Keratinocyte (primary cell): ENCODE data around the gene KRTAP9-1. TPM values are rescaled to one million over a fixed set of nuclear protein-coding genes. Genes with fewer than 3 reads are reported as not detected.

Source experiments
- DNase-seq: peaks from one replicate; pipeline ENCODE4 v3.0.0-alpha.2; 2011; ENCODE audit warnings: low read depth, missing footprints, low spot score
- FAIRE-seq: peaks from 2 replicates; lab custom pipeline; 2011; peaks lifted over from hg19 to GRCh38; lab: Jason Lieb, UNC
- H2AFZ ChIP-seq: 2 replicates; pipeline ENCODE4 v1.6.0; 2012; ENCODE audit warnings: low read length, control low read depth, inconsistent platforms; ENCODE audit not compliant: control insufficient read depth
- H3K27ac ChIP-seq: 2 replicates; pipeline ENCODE4 v1.5.1; 2011; ENCODE audit warnings: low read length; ENCODE audit not compliant: control insufficient read depth, insufficient read depth
- H3K27me3 ChIP-seq: 3 replicates; pipeline ENCODE4 v1.6.0; 2011; ENCODE audit warnings: low read length; ENCODE audit not compliant: control insufficient read depth, insufficient read depth; ENCODE audit errors: extremely low read depth
- H3K36me3 ChIP-seq, 2 experiments: 2 replicates in 1 of 2; 3 replicates in 1 of 2; pipeline ENCODE4 v1.5.1; 2011; ENCODE audit warnings: low read length in 2 of 2, mild to moderate bottlenecking in 1 of 2; ENCODE audit not compliant: control insufficient read depth in 2 of 2, insufficient read depth in 2 of 2; ENCODE audit errors: extremely low read depth in 1 of 2
- H3K4me1 ChIP-seq: 3 replicates; pipeline ENCODE4 v1.5.1; 2011; ENCODE audit warnings: low read length; ENCODE audit not compliant: control insufficient read depth, insufficient read depth; ENCODE audit errors: extremely low read depth
- H3K4me2 ChIP-seq: 3 replicates; pipeline ENCODE4 v1.6.0; 2011; ENCODE audit warnings: low read depth, low read length; ENCODE audit not compliant: control insufficient read depth, insufficient read depth; ENCODE audit errors: extremely low read depth
- H3K4me3 ChIP-seq, 3 experiments: fragments of 200-600 bp in 1 of 3; sonication (generic) in 1 of 3; 2 replicates in 2 of 3; 3 replicates in 1 of 3; pipeline ENCODE4 v1.5.1; 2011 to 2016; ENCODE audit warnings: low read length in 3 of 3, mild to moderate bottlenecking in 3 of 3, control low read depth in 2 of 3, inconsistent platforms in 1 of 3, low read depth in 1 of 3, mixed read lengths in 1 of 3, mixed run types in 1 of 3, moderate library complexity in 1 of 3; ENCODE audit not compliant: control insufficient read depth in 2 of 3, insufficient read depth in 2 of 3; ENCODE audit errors: extremely low read depth in 1 of 3
- H3K79me2 ChIP-seq: 2 replicates; pipeline ENCODE4 v1.6.0; 2012; ENCODE audit warnings: low read length; ENCODE audit not compliant: control insufficient read depth, insufficient read depth
- H3K9ac ChIP-seq: 3 replicates; pipeline ENCODE4 v1.6.0; 2011; ENCODE audit warnings: low read length; ENCODE audit not compliant: control insufficient read depth, insufficient read depth; ENCODE audit errors: extremely low read depth
- H3K9me1 ChIP-seq: 3 replicates; pipeline ENCODE4 v1.6.0; 2011; ENCODE audit warnings: low read length; ENCODE audit not compliant: control insufficient read depth, insufficient read depth; ENCODE audit errors: extremely low read depth
- H3K9me3 ChIP-seq: 2 replicates; pipeline ENCODE4 v1.5.1; 2012; ENCODE audit warnings: low read depth, low read length; ENCODE audit not compliant: control insufficient read depth
- H4K20me1 ChIP-seq: 3 replicates; pipeline ENCODE4 v1.6.0; 2011; ENCODE audit warnings: low read length; ENCODE audit not compliant: control insufficient read depth, insufficient read depth; ENCODE audit errors: extremely low read depth
- EZH2 ChIP-seq: IDR thresholded peaks from one replicate; pipeline ENCODE4 v1.6.1; 2012; ENCODE audit warnings: inconsistent platforms, mild to moderate bottlenecking, low read length, moderate library complexity
- dilution Hi-C: fragments of 300-500 bp; cut with MboI; formaldehyde crosslinking; loops from one replicate; pipeline ENCODE4 v1.7.0; 2020; ENCODE audit warnings: low sequenced_read_pairs; ENCODE audit not compliant: extremely low pct_ligation_motif_present
- polyA plus RNA-seq, 5 experiments: library from polyadenylated mRNA; depleted of rRNA in 3 of 5; stranded (reverse) in 3 of 5; stranded (forward) in 1 of 5; unstranded in 1 of 5; fragments of >200 nt; gene quantifications; 1 replicate in 1 of 5; 2 replicates in 3 of 5; 3 replicates in 1 of 5; pipeline versions ENCODE4 v1.2.1 to v1.2.3, GENCODE V29; 2011 to 2012; ENCODE audit warnings: missing spikeins in 2 of 5, low read depth in 1 of 5, low replicate concordance in 1 of 5
- TF ChIP-seq, protein P1 (sequence below), 3 experiments: IDR thresholded peaks in 1 of 3; conservative IDR thresholded peaks in 1 of 3; optimal IDR thresholded peaks in 1 of 3; 2 replicates in 2 of 3; 3 replicates in 1 of 3; pipeline versions ENCODE3 to v1.5.1; 2011; ENCODE audit warnings: low read length in 3 of 3, mild to moderate bottlenecking in 3 of 3, moderate library complexity in 2 of 3, control low read depth in 1 of 3, inconsistent platforms in 1 of 3; ENCODE audit not compliant: insufficient read depth in 2 of 3; ENCODE audit errors: extremely low read depth in 1 of 3

Gene KRTAP9-1
- polyA plus RNA-seq, 1 donor (not counting 4 experiments of a cell fraction or from before 2014, with no cell fraction given) = not detected

DNA sequence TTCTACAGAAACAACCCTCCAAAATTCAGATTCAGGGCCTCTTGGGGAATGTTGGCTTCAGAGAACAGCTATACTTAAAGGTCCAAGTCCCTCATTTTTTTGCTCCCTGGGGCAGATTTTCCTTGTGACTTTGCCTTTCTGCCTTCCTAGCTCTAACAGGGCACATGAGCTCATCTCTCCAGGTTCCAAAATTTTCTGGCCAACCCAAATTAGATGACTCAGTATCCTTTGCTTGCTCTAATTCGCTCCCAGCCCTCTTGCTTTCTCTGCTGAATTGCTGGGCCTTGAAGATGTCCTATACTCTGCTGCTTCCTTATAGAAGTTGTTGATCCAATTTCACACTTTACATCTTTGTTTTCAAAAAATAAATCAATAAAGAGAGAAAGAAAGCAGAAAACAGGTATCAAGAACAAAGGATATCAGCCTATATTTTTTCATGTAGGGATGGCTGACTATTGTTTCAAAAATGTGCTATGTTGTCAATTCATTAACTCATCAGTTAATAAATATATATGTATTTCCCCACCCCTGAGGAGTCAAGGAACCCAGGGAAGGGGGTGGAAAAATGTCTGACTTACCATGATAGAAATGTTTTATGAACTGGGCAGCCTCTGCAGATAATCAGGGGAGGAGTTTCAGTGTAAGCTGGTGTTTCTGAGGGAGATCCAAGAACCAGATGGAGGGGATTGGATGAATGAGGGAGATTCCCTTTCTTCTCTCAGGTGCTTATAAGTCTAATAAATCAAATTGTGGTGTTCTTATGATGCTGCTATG, 10.7 kb upstream of the KRTAP9-1 start:
- Histone ChIP-seq H2AFZ (no peak overlapping the region), H3K4me3 (no peak overlapping the region), H3K27ac (no peak overlapping the region), H4K20me1 (no peaks in the 10 kb centered on the region), H3K9me3 (no peaks in the 10 kb centered on the region), H3K79me2 (no peaks in the 10 kb centered on the region), H3K9ac (no peak overlapping the region), H3K36me3 (no peaks in the 10 kb centered on the region), H3K4me2 (no peak overlapping the region), H3K9me1 (no peaks in the 10 kb centered on the region), H3K4me1 (peaks cover 9% of the 10 kb centered on the region), H3K27me3 (no peaks in the 10 kb centered on the region)
- FAIRE-seq = peak; percentile 29
- dilution Hi-C loops = no loop called here
- no peak for TF ChIP-seq EZH2
- TF ChIP-seq, protein P1, sequence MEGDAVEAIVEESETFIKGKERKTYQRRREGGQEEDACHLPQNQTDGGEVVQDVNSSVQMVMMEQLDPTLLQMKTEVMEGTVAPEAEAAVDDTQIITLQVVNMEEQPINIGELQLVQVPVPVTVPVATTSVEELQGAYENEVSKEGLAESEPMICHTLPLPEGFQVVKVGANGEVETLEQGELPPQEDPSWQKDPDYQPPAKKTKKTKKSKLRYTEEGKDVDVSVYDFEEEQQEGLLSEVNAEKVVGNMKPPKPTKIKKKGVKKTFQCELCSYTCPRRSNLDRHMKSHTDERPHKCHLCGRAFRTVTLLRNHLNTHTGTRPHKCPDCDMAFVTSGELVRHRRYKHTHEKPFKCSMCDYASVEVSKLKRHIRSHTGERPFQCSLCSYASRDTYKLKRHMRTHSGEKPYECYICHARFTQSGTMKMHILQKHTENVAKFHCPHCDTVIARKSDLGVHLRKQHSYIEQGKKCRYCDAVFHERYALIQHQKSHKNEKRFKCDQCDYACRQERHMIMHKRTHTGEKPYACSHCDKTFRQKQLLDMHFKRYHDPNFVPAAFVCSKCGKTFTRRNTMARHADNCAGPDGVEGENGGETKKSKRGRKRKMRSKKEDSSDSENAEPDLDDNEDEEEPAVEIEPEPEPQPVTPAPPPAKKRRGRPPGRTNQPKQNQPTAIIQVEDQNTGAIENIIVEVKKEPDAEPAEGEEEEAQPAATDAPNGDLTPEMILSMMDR (optimal IDR thresholded peaks at IDR 0.05 in 1 of 3, IDR thresholded peaks at IDR 0.05 in 1 of 3, conservative IDR thresholded peaks at IDR 0.05 in 1 of 3; ENCODE audit: extremely low read depth in 1 of 3, insufficient read depth in 2 of 3, low read length in 3 of 3) = no peak
- DNase-seq = no peak

DNA sequence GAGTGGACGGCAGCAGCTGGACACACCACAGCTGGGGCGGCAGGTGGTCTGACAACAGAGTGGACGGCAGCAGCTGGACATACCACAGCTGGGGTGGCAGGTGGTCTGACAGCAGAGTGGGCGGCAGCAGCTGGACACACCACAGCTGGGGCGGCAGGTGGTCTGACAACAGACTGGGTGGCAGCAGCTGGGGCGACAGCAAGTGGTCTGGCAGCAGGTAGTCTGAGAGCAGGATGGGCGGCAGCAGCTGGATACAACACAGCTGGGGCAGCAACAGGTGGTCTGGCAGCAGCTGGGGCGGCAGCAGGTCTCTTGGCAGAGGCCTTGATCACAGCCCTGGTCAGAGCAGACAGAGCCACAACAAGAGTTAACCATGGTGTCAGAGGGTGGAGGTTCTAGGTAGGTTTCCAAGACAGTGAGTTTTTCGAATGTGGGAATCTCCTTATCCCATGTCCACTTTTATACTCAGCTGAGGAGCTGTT, 5.2 kb upstream of the KRTAP9-1 start, which contains the start of gene KRTAP4-1:
Gene KRTAP4-1 (minus strand): TSS at position 432 of the 482 bp plus-strand sequence. CDS start 57 bp downstream, at position 375.
- no peak for DNase-seq
- Histone ChIP-seq H3K9me3 (no peaks in the 10 kb centered on the region), H3K36me3 (no peaks in the 10 kb centered on the region), H3K4me2 (no peak within 1 kb of the TSS), H3K27me3 (no peaks in the 10 kb centered on the region), H3K4me3 (no peak within 1 kb of the TSS), H3K79me2 (no peaks in the 10 kb centered on the region), H3K27ac (no peak within 1 kb of the TSS), H4K20me1 (no peaks in the 10 kb centered on the region), H2AFZ (no peak within 1 kb of the TSS), H3K9ac (no peak within 1 kb of the TSS), H3K4me1 (no peaks in the 10 kb centered on the region), H3K9me1 (no peaks in the 10 kb centered on the region)
- FAIRE-seq = no peak
- TF ChIP-seq EZH2 = no peak
- TF ChIP-seq, protein P1 (optimal IDR thresholded peaks at IDR 0.05 in 1 of 3, IDR thresholded peaks at IDR 0.05 in 1 of 3, conservative IDR thresholded peaks at IDR 0.05 in 1 of 3; ENCODE audit: extremely low read depth in 1 of 3, insufficient read depth in 2 of 3, low read length in 3 of 3) = no peak
- dilution Hi-C loops = no loop called here
